ENCODE results near the gene ABCA7. TPM values are rescaled to one million over a fixed set of nuclear protein-coding genes. Genes with fewer than 3 reads are reported as not detected.

The ABCA7 gene
- polyA plus RNA-seq, 1 donor from 2014 or later: 51.8 TPM

DNA sequence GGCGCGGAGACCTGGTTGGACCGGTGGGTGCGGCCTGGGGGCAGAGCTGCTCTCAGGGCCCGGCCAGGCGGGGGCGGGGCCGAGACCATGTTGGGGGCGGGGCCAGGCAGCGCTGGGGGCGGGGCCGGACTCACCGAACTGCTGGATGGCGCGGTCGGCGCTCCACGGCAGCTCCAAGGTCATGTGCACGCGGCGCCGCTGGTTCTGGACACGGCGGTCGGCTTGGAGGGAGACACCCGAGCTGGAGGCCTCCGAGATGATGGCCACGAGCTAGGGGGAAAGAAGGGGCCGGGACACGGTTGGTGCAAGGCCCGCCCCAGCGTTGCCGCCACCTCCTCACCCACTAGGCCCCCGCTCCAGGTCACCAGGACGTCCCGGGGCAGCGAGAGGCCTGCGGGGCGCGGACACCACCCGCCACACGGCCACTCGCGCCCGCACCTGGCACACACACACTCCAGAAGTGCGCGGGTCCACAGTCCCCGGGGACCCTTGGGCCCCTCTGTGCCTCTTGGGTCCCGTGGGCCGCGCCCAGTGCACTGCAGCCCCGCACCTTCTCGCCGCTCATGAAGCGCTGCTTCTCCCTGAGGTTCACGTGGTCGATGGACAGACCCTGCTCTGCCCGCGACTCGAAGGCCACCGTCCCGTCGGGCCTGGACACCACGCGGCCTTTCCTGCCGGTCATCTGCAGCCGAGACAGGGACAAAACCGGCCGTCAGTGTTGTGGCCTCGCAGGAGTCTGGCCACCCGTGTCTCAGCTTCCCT lies 72.5 kb downstream of the ABCA7 start:
- no peak overlapping the region for H3K4me2 ChIP-seq (ENCODE audit: low read length)

More for the DNA sequence above, 72.5 kb downstream of the ABCA7 start:
- Histone ChIP-seq H3K9me3 (ENCODE audit: low read length) (no peaks in the 10 kb centered on the region), H4K20me1 (ENCODE audit: insufficient read depth) (no peaks in the 10 kb centered on the region), H3F3A (ENCODE audit: insufficient read depth, low read length, poor library complexity, severe bottlenecking) (no peaks in the 10 kb centered on the region), H3K4me3 (ENCODE audit: low read length) (no peak overlapping the region), H3K27me3 (ENCODE audit: insufficient read depth, low read depth, low read length) (no peaks in the 10 kb centered on the region), H2AFZ (ENCODE audit: low read depth, low read length) (no peak overlapping the region), H3K79me2 (replicated peaks; ENCODE audit: insufficient read depth, low read length) (no peaks in the 10 kb centered on the region), H3K9ac (ENCODE audit: low read length) (no peak overlapping the region), H3K9me2 (ENCODE audit: insufficient read depth, low read length) (no peaks in the 10 kb centered on the region), H3K27ac (ENCODE audit: low read length) (no peak overlapping the region), H3K36me3 (ENCODE audit: insufficient read depth, low read length) (no peaks in the 10 kb centered on the region)
- TF ChIP-seq RAD21 (conservative IDR thresholded peaks at IDR 0.05) (no peak), MXI1 (conservative IDR thresholded peaks at IDR 0.05; ENCODE audit: poor library complexity, severe bottlenecking) (no peak), REST (IDR thresholded peaks at IDR 0.05; ENCODE audit: borderline replicate concordance) (no peak), EP300 (conservative IDR thresholded peaks at IDR 0.05; ENCODE audit: poor library complexity, severe bottlenecking) (no peak), SMC3 (conservative IDR thresholded peaks at IDR 0.05; ENCODE audit: poor library complexity) (no peak), EZH2 (IDR thresholded peaks at IDR 0.05; ENCODE audit: borderline replicate concordance, insufficient read depth, low read length, poor library complexity, severe bottlenecking) (no peak), POLR2AphosphoS5 (IDR thresholded peaks at IDR 0.05) (no peak), TAF1 (IDR thresholded peaks at IDR 0.05; ENCODE audit: low read depth) (no peak)
- TF ChIP-seq, protein P1, sequence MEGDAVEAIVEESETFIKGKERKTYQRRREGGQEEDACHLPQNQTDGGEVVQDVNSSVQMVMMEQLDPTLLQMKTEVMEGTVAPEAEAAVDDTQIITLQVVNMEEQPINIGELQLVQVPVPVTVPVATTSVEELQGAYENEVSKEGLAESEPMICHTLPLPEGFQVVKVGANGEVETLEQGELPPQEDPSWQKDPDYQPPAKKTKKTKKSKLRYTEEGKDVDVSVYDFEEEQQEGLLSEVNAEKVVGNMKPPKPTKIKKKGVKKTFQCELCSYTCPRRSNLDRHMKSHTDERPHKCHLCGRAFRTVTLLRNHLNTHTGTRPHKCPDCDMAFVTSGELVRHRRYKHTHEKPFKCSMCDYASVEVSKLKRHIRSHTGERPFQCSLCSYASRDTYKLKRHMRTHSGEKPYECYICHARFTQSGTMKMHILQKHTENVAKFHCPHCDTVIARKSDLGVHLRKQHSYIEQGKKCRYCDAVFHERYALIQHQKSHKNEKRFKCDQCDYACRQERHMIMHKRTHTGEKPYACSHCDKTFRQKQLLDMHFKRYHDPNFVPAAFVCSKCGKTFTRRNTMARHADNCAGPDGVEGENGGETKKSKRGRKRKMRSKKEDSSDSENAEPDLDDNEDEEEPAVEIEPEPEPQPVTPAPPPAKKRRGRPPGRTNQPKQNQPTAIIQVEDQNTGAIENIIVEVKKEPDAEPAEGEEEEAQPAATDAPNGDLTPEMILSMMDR (IDR thresholded peaks at IDR 0.05; ENCODE audit: poor library complexity, severe bottlenecking): no peak
